ENCODE results near the gene TMEM273.

TMEM273 gene

DNA sequence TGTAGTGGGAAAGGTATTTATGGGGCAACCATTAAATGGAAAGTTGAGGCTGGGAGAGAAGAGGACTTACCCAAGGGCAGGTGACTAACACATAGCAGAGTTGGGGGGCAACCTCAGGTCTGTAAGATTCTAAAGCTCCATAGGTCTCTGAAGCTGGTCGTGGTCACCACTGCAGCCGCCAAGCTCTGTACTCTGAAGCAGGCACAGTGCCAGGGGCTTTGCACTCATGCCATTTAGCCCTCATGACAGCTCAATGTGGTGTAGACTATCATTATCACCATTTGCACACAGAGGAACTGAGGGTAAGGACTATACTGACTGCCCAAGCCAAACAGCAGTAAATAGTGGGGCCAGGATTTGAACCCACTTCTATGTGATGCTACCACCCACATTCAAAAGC, 32.5 kb upstream of the TMEM273 start:
- H3K9me3 ChIP-seq (ENCODE audit: low read length): no peaks in the 10 kb centered on the region
- no peaks in the 10 kb centered on the region for H3K27me3 ChIP-seq (ENCODE audit: control insufficient read depth in 1 of 2, insufficient read depth in 2 of 2, low read length in 2 of 2)
- no peak overlapping the region for H3K4me3 ChIP-seq (ENCODE audit: low read depth in 1 of 2, low read length in 2 of 2)
- H3K9ac ChIP-seq (ENCODE audit: low read length): no peak overlapping the region
- no peak overlapping the region for H3K27ac ChIP-seq (ENCODE audit: low read depth, low read length)
- no peaks in the 10 kb centered on the region for H3K4me1 ChIP-seq (ENCODE audit: insufficient read depth, low read length)
- H3K36me3 ChIP-seq (ENCODE audit: insufficient read depth, low read length): no peaks in the 10 kb centered on the region

DNA sequence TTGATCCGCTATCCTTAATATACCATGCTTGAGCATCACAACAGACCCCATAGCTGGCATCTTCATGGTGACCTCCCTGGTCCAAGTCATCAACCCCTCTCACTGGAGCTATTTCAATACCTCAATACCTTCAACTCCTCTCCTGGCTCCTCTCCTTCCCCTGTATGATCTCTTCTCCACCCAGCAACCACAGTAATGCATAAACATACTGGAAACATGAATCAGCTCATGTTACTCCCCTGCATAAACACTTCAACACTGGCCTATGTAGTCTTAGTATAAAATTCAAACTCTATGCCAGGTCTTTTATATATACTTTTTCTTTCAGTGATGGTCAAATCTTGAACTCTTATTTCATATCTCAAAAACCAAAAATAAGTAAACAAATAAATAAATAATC, 31.8 kb upstream of the TMEM273 start:
- H3K4me1 ChIP-seq (ENCODE audit: insufficient read depth, low read length): no peaks in the 10 kb centered on the region
- H3K27ac ChIP-seq (ENCODE audit: low read depth, low read length): no peak overlapping the region
- H3K9me3 ChIP-seq (ENCODE audit: low read length): no peaks in the 10 kb centered on the region
- no peak overlapping the region for H3K4me3 ChIP-seq (ENCODE audit: low read depth in 1 of 2, low read length in 2 of 2)
- H3K27me3 ChIP-seq (ENCODE audit: control insufficient read depth in 1 of 2, insufficient read depth in 2 of 2, low read length in 2 of 2): no peaks in the 10 kb centered on the region
- H3K9ac ChIP-seq (ENCODE audit: low read length): no peak overlapping the region
- no peaks in the 10 kb centered on the region for H3K36me3 ChIP-seq (ENCODE audit: insufficient read depth, low read length)

DNA sequence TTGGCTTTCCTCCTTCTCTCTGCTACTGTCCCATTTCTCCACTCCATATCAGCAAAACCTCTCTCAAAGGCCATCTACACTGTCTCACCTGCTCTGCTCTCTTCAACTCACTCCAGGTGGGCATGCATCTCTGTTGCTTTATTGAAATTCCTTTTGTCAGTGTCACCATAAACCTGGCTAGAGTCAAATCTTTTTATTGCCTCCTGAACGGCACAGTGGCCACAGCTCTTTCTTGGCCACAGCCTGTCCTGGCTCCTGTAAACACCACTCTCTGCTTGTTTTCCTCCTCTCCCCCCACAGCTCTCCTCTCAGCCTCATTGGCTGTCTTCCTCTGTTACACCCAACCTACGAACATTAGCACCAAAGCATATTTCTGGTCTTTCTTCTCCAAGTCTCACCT, 31.1 kb upstream of the TMEM273 start:
- Histone ChIP-seq H3K27ac (ENCODE audit: low read depth, low read length) (no peak overlapping the region), H3K9me3 (ENCODE audit: low read length) (no peaks in the 10 kb centered on the region), H3K4me3 (ENCODE audit: low read depth in 1 of 2, low read length in 2 of 2) (no peak overlapping the region), H3K36me3 (ENCODE audit: insufficient read depth, low read length) (no peaks in the 10 kb centered on the region), H3K9ac (ENCODE audit: low read length) (no peak overlapping the region), H3K27me3 (ENCODE audit: control insufficient read depth in 1 of 2, insufficient read depth in 2 of 2, low read length in 2 of 2) (no peaks in the 10 kb centered on the region), H3K4me1 (ENCODE audit: insufficient read depth, low read length) (no peaks in the 10 kb centered on the region)

- Histone ChIP-seq H3K36me3 (ENCODE audit: insufficient read depth, low read length) (no peaks in the 10 kb centered on the region), H3K4me1 (ENCODE audit: insufficient read depth, low read length) (no peaks in the 10 kb centered on the region), H3K27me3 (ENCODE audit: control insufficient read depth in 1 of 2, insufficient read depth in 2 of 2, low read length in 2 of 2) (no peaks in the 10 kb centered on the region), H3K9ac (ENCODE audit: low read length) (no peak overlapping the region), H3K9me3 (ENCODE audit: low read length) (no peaks in the 10 kb centered on the region), H3K4me3 (ENCODE audit: low read depth in 1 of 2, low read length in 2 of 2) (no peak overlapping the region), H3K27ac (ENCODE audit: low read depth, low read length) (no peak overlapping the region)
Observed at GRCh38 chr10:49218480-49218879, 30.3 kb upstream of the TMEM273 start.

GRCh38 chr10:49217645-49218044, 29.5 kb upstream of the TMEM273 start:
- Histone ChIP-seq H3K4me3 (ENCODE audit: low read depth in 1 of 2, low read length in 2 of 2) (no peak overlapping the region), H3K27me3 (ENCODE audit: control insufficient read depth in 1 of 2, insufficient read depth in 2 of 2, low read length in 2 of 2) (no peaks in the 10 kb centered on the region), H3K9ac (ENCODE audit: low read length) (no peak overlapping the region), H3K36me3 (ENCODE audit: insufficient read depth, low read length) (no peaks in the 10 kb centered on the region), H3K4me1 (ENCODE audit: insufficient read depth, low read length) (no peaks in the 10 kb centered on the region), H3K27ac (ENCODE audit: low read depth, low read length) (no peak overlapping the region), H3K9me3 (ENCODE audit: low read length) (no peaks in the 10 kb centered on the region)

GRCh38 chr10:49213211-49213610, 25.0 kb upstream of the TMEM273 start:
- Histone ChIP-seq H3K27me3 (ENCODE audit: control insufficient read depth in 1 of 2, insufficient read depth in 2 of 2, low read length in 2 of 2) (no peaks in the 10 kb centered on the region), H3K4me3 (ENCODE audit: low read depth in 1 of 2, low read length in 2 of 2) (no peak overlapping the region), H3K9me3 (ENCODE audit: low read length) (no peaks in the 10 kb centered on the region), H3K36me3 (ENCODE audit: insufficient read depth, low read length) (no peaks in the 10 kb centered on the region), H3K4me1 (ENCODE audit: insufficient read depth, low read length) (no peaks in the 10 kb centered on the region), H3K9ac (ENCODE audit: low read length) (no peak overlapping the region), H3K27ac (ENCODE audit: low read depth, low read length) (no peak overlapping the region)

DNA sequence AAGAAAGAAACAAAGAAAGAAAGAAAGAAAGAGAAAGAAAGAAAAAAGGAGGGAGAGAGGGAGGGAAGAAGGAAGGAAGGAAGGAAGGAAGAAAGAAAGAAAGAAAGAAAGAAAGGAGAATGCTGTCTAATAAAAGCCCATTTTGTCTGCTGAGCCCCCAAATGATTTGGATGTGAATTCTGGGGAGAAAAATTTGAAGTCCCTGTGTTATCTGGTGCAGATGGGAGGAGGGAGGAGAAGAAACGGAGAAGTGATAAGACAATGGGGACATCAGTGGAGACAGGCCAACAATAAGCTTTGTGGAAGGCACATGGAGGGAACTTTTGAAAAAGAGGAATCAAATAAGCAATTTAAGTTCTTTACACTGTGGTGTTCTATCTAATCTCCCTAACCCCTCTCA, 24.6 kb upstream of the TMEM273 start:
- no peaks in the 10 kb centered on the region for H3K4me1 ChIP-seq (ENCODE audit: insufficient read depth, low read length)
- no peaks in the 10 kb centered on the region for H3K36me3 ChIP-seq (ENCODE audit: insufficient read depth, low read length)
- no peaks in the 10 kb centered on the region for H3K27me3 ChIP-seq (ENCODE audit: control insufficient read depth in 1 of 2, insufficient read depth in 2 of 2, low read length in 2 of 2)
- no peak overlapping the region for H3K4me3 ChIP-seq (ENCODE audit: low read depth in 1 of 2, low read length in 2 of 2)
- no peaks in the 10 kb centered on the region for H3K9me3 ChIP-seq (ENCODE audit: low read length)
- H3K27ac ChIP-seq (ENCODE audit: low read depth, low read length): no peak overlapping the region
- no peak overlapping the region for H3K9ac ChIP-seq (ENCODE audit: low read length)

- Histone ChIP-seq H3K27ac (ENCODE audit: low read depth, low read length) (no peak overlapping the region), H3K27me3 (ENCODE audit: control insufficient read depth in 1 of 2, insufficient read depth in 2 of 2, low read length in 2 of 2) (no peaks in the 10 kb centered on the region), H3K9ac (ENCODE audit: low read length) (no peak overlapping the region), H3K9me3 (ENCODE audit: low read length) (no peaks in the 10 kb centered on the region), H3K36me3 (ENCODE audit: insufficient read depth, low read length) (no peaks in the 10 kb centered on the region), H3K4me3 (ENCODE audit: low read depth in 1 of 2, low read length in 2 of 2) (no peak overlapping the region), H3K4me1 (ENCODE audit: insufficient read depth, low read length) (no peaks in the 10 kb centered on the region)
Observed at GRCh38 chr10:49212076-49212475, 23.9 kb upstream of the TMEM273 start.

DNA sequence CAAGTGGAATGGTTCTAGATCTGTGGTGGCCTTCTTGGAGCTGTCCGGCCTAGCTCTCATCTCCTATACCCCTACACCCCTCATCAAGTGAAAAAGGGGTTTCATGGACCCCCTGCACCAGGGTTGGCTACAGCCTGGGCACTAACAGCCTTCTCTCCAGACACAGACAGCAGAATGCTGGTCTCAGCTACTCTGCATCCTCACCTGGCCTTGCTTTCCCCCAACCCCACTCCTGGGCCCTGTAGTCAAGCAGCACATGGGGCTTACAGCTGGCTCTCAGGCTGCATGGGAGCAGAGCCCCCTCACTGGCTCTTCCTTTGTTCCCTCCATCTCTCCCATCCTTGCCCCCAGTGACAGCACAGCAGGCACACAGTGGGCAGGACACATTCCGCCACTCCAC, 20.8 kb upstream of the TMEM273 start:
- Histone ChIP-seq H3K27me3 (ENCODE audit: control insufficient read depth in 1 of 2, insufficient read depth in 2 of 2, low read length in 2 of 2) (no peaks in the 10 kb centered on the region), H3K9ac (ENCODE audit: low read length) (no peak overlapping the region), H3K4me1 (ENCODE audit: insufficient read depth, low read length) (no peaks in the 10 kb centered on the region), H3K27ac (ENCODE audit: low read depth, low read length) (no peak overlapping the region), H3K36me3 (ENCODE audit: insufficient read depth, low read length) (no peaks in the 10 kb centered on the region), H3K4me3 (ENCODE audit: low read depth in 1 of 2, low read length in 2 of 2) (no peak overlapping the region), H3K9me3 (ENCODE audit: low read length) (no peaks in the 10 kb centered on the region)

GRCh38 chr10:49207936-49208487, 19.8 kb upstream of the TMEM273 start:
- no peak overlapping the region for H3K4me3 ChIP-seq (ENCODE audit: low read depth in 1 of 2, low read length in 2 of 2)
- no peak overlapping the region for H3K9ac ChIP-seq (ENCODE audit: low read length)
- H3K27me3 ChIP-seq (ENCODE audit: control insufficient read depth in 1 of 2, insufficient read depth in 2 of 2, low read length in 2 of 2): no peaks in the 10 kb centered on the region
- H3K27ac ChIP-seq (ENCODE audit: low read depth, low read length): no peak overlapping the region
- no peaks in the 10 kb centered on the region for H3K9me3 ChIP-seq (ENCODE audit: low read length)
- H3K36me3 ChIP-seq (ENCODE audit: insufficient read depth, low read length): no peaks in the 10 kb centered on the region
- no peaks in the 10 kb centered on the region for H3K4me1 ChIP-seq (ENCODE audit: insufficient read depth, low read length)

DNA sequence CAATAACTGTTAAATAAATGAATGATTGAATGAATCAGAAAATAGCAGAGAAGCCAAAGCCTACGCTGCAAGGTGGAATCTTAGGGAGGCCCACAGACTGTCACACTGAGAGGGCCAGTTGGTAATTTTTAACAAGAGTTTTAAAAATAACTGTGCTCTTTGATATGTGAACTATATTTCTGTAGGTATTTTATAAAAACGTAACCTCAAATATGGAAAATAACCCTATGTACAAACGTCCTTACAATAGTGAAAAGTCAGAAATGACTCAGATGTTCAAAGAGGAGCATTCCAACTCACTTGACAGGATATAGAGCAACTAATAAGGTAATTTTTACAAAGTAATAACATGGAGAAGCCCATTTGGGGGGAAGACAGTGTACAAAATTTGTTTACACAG, 18.9 kb upstream of the TMEM273 start:
- no peaks in the 10 kb centered on the region for H3K27me3 ChIP-seq (ENCODE audit: control insufficient read depth in 1 of 2, insufficient read depth in 2 of 2, low read length in 2 of 2)
- H3K9me3 ChIP-seq (ENCODE audit: low read length): no peaks in the 10 kb centered on the region
- H3K9ac ChIP-seq (ENCODE audit: low read length): no peak overlapping the region
- H3K4me3 ChIP-seq (ENCODE audit: low read depth in 1 of 2, low read length in 2 of 2): no peak overlapping the region
- no peak overlapping the region for H3K27ac ChIP-seq (ENCODE audit: low read depth, low read length)
- H3K4me1 ChIP-seq (ENCODE audit: insufficient read depth, low read length): no peaks in the 10 kb centered on the region
- H3K36me3 ChIP-seq (ENCODE audit: insufficient read depth, low read length): no peaks in the 10 kb centered on the region

DNA sequence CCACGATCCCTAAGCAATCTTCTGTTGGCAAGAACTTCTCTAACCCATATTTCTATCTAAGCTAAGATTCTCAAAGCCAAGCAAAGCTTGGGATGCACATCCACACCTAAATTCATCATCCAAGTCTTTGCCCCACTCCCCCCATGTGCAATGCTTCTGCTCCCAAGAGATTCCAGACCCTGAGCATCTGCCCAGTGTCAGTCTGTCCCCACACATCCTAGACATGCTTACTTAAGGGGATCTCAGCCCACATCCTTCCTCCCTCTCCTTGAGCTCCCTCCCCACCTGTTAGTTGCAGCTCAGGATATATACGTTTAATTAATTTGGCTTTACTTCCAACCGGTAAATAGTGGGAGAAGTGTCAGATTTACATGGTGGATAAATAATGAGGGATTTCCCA, 17.0 kb upstream of the TMEM273 start:
- Histone ChIP-seq H3K4me3 (ENCODE audit: low read depth in 1 of 2, low read length in 2 of 2) (no peak overlapping the region), H3K36me3 (ENCODE audit: insufficient read depth, low read length) (no peaks in the 10 kb centered on the region), H3K9ac (ENCODE audit: low read length) (no peak overlapping the region), H3K27me3 (ENCODE audit: control insufficient read depth in 1 of 2, insufficient read depth in 2 of 2, low read length in 2 of 2) (no peaks in the 10 kb centered on the region), H3K4me1 (ENCODE audit: insufficient read depth, low read length) (no peaks in the 10 kb centered on the region), H3K9me3 (ENCODE audit: low read length) (no peaks in the 10 kb centered on the region), H3K27ac (ENCODE audit: low read depth, low read length) (no peak overlapping the region)
